ENCODE data around the gene ATP2A1.

- TF ChIP-seq CTCF (conservative IDR thresholded peaks at IDR 0.05; ENCODE audit: low read depth in 2 of 2) (no peak), POLR2AphosphoS5 (IDR thresholded peaks at IDR 0.05; ENCODE audit: low read depth) (no peak), EZH2 (IDR thresholded peaks at IDR 0.05; ENCODE audit: low read depth, unreplicated experiment) (no peak), EZH2phosphoT487 (IDR thresholded peaks at IDR 0.05; ENCODE audit: unreplicated experiment) (no peak), STAT1 (IDR thresholded peaks at IDR 0.05; ENCODE audit: unreplicated experiment) (no peak), JUNB (IDR thresholded peaks at IDR 0.05; ENCODE audit: unreplicated experiment) (no peak), REST (IDR thresholded peaks at IDR 0.05; ENCODE audit: unreplicated experiment) (no peak), ETS1 (IDR thresholded peaks at IDR 0.05) (no peak)
Measured at GRCh38 chr16:28842696-28843095, 35.6 kb upstream of the ATP2A1 start.

Data from GM23338 (cell line).